NT2/D1 (cell line): ENCODE measurements around the gene RAP2B.

Experiments used
- SUZ12 ChIP-seq: IDR thresholded peaks from 2 replicates; pipeline ENCODE4 v1.6.1; 2011; ENCODE audit not compliant: insufficient read length, insufficient read depth; ENCODE audit errors: extremely low read depth
- YY1 ChIP-seq: IDR thresholded peaks from 2 replicates; pipeline ENCODE4 v1.6.1; 2011; ENCODE audit not compliant: insufficient read length, insufficient read depth
- ZNF274 ChIP-seq: IDR thresholded peaks from 2 replicates; pipeline ENCODE4 v1.6.1; 2011; ENCODE audit warnings: mild to moderate bottlenecking, low read depth, low read length

- TF ChIP-seq YY1 (no peak), SUZ12 (no peak), ZNF274 (no peak)
Measured at GRCh38 chr3:153171256-153171655, 9.2 kb downstream of the RAP2B start.
